Common myeloid progenitor, CD34-positive (primary cell): ENCODE measurements around the gene LGALS7.
A peak's percentile ranks its signal among the peaks of the same experiment; 100 is the strongest.
"Not testable (repeated sequence)": the region's sequence is repeated elsewhere in the genome, so short reads cannot be mapped to it uniquely, and the experiment has no call there.

Experiments
- CTCF ChIA-PET: fragments of 350-600 bp; sonication (Branson Sonifier 250); formaldehyde crosslinking; loops from one replicate; lab custom pipeline; 2021; ENCODE audit warnings: antibody characterized with exemption; lab: Charles Lee
- POLR2A ChIA-PET: fragments of 350-600 bp; sonication (Branson Sonifier 250); formaldehyde crosslinking; loops from one replicate; lab custom pipeline; 2021; ENCODE audit warnings: antibody characterized with exemption; lab: Charles Lee
- DNase-seq, 3 donors: peaks; one replicate each; pipeline versions ENCODE4 v3.0.0 to v3.0.0-alpha.2; 2013
- H3K27ac ChIP-seq, 2 experiments: 1 replicate in 1 of 2; 2 replicates in 1 of 2; pipeline ENCODE4 v1.7.0; 2013; ENCODE audit warnings: inconsistent platforms in 2 of 2, low read length in 2 of 2, mild to moderate bottlenecking in 2 of 2, low read depth in 1 of 2, moderate library complexity in 1 of 2; ENCODE audit not compliant: severe bottlenecking in 2 of 2, insufficient read depth in 1 of 2, poor library complexity in 1 of 2
- H3K27me3 ChIP-seq, 5 experiments: replicated peaks in 2 of 5; 1 replicate in 3 of 5; 2 replicates in 2 of 5; pipeline versions ENCODE4 v1.6.1 to v1.7.0; 2013; ENCODE audit warnings: low read length in 4 of 5, mild to moderate bottlenecking in 2 of 5, moderate library complexity in 2 of 5, inconsistent platforms in 1 of 5; ENCODE audit not compliant: insufficient read depth in 5 of 5, control insufficient read depth in 4 of 5
- H3K36me3 ChIP-seq, 4 experiments: 1 replicate in 2 of 4; 2 replicates in 2 of 4; pipeline versions ENCODE4 v1.6.1 to v1.7.0; 2013; ENCODE audit warnings: low read length in 3 of 4, control low read depth in 1 of 4, mild to moderate bottlenecking in 1 of 4; ENCODE audit not compliant: control insufficient read depth in 4 of 4, insufficient read depth in 4 of 4
- H3K4me1 ChIP-seq, 4 experiments: 1 replicate in 3 of 4; 2 replicates in 1 of 4; pipeline versions ENCODE4 v1.6.1 to v1.7.1; 2013; ENCODE audit warnings: low read length in 3 of 4, mild to moderate bottlenecking in 3 of 4, control low read depth in 1 of 4, inconsistent platforms in 1 of 4, moderate library complexity in 1 of 4; ENCODE audit not compliant: control insufficient read depth in 4 of 4, insufficient read depth in 4 of 4; ENCODE audit errors: control extremely low read depth in 1 of 4
- H3K4me3 ChIP-seq, 7 experiments: 1 replicate in 4 of 7; 2 replicates in 3 of 7; pipeline versions ENCODE4 v1.5.1 to v1.7.0; 2013; ENCODE audit warnings: mild to moderate bottlenecking in 7 of 7, low read length in 6 of 7, moderate library complexity in 6 of 7, inconsistent platforms in 2 of 7, low read depth in 2 of 7, control low read depth in 1 of 7; ENCODE audit not compliant: insufficient read depth in 4 of 7, control insufficient read depth in 1 of 7; ENCODE audit errors: extremely low read depth in 1 of 7
- H3K9me3 ChIP-seq, 5 experiments: 1 replicate in 4 of 5; 2 replicates in 1 of 5; pipeline versions ENCODE4 v1.6.1 to v1.7.1; 2013; ENCODE audit warnings: low read length in 4 of 5, mild to moderate bottlenecking in 2 of 5, inconsistent platforms in 1 of 5, low read depth in 1 of 5, moderate library complexity in 1 of 5; ENCODE audit not compliant: control insufficient read depth in 4 of 5, insufficient read depth in 2 of 5; ENCODE audit errors: control extremely low read depth in 1 of 5
- WGBS: methylation state at CpG from one replicate; pipeline ENCODE4 v1.1.5; 2013; ENCODE audit not compliant: insufficient coverage; 5-methylcytosine and 5-hydroxymethylcytosine counted together

The LGALS7 gene

DNA sequence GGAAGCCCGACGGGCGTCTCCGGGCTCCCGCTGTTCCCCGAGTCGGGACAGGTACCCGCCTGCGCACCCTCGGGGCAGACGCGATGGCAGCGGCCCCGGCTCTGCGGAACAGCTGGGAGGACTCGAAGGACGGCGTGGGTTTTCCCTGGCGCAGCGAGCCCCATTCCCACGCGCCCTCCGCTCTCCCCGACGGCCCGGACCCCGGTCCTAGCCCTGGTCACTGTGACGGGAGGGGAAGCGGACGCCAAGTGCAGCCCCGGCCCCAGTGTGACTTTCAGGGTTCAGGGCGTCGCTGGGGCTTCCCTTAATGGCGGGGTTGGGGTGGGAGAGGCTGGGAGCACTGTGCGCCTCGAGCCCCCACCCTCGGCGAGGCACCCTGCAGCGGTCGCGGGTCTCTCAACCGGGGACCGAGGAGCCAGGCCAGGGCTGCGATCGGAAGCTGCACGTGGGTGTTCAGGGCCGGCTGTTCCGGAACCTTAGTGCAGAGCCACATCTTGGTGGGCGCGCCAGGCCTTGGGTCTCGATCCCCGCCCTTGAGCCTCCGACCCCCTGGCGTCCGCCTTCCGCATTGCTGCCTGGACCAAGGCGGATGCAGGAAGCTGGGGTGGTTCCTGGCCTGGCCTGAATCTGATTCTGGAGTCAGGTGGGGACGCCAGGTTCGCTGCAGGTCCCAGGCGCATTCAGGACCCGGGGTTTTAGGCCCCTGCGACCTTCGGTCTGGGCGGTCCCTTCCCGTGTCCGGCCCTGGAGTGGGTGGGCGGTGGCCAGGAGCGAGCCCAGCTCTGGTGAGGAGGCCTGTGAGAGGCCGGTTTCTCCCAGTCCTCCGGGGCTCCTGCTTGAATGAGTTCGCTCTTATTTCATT lies 19.2 kb upstream of the LGALS7 start:
- ChIA-PET POLR2A (interaction anchor here (0.8 kb wide), 1 partner anchor 39 kb away, joined by 3 read pairs; the partner anchor contains the start of gene ECH1), CTCF (interaction anchor here (0.6 to 1.6 kb wide), 6 partner anchors 14 to 152 kb away, joined by 3 to 5 read pairs (median 3); partner anchors contain the start of gene LGALS7)
- Histone ChIP-seq H3K9me3 (no peaks in the 10 kb centered on the region), H3K4me1 (peaks cover 0 to 12% (median 4%) of the 10 kb centered on the region in 4 experiments), H3K27ac (no peak overlapping the region), H3K27me3 (peaks cover 0 to 7% (median 0%) of the 10 kb centered on the region in 5 experiments), H3K4me3 (peak overlapping the region in 6 of 7 experiments; percentile 19 to 76 (median 51)), H3K36me3 (no peaks in the 10 kb centered on the region)
- peak; percentile 67 to 88 (median 83) for DNase-seq
- 2% methylated on average over 28 of the region's 71 CpGs for WGBS

DNA sequence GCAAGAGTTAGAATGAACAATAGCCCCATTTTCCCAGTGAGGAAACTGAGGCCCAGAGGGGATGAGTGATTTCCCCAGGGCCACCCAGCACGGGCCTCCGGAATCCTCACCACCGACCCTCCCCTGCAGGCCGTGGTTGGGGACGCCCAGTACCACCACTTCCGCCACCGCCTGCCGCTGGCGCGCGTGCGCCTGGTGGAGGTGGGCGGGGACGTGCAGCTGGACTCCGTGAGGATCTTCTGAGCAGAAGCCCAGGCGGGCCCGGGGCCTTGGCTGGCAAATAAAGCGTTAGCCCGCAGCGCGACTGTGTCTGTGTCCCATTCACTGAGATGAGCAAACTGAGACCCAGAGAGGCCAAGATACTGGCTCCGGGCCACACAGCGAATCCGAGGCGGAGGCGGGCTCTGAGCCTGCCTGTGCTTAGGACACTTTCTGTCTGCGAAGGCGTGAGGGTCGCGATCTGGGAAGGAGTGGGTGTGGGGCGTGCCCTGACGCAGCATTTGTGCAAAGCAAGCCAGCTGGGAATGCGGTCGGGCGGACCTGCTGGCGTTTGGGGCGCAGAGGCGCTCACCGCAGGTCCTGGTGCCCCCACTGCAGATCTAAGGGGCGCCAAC lies 18.2 kb upstream of the LGALS7 start:
- CTCF ChIA-PET, result interaction anchor here (1.6 kb wide), 1 partner anchor 17 kb away, joined by 5 read pairs; the partner anchor contains the start of gene LGALS7
- H3K4me3 ChIP-seq, H3K9me3 ChIP-seq, POLR2A ChIA-PET, H3K27ac ChIP-seq, DNase-seq, H3K36me3 ChIP-seq, H3K27me3 ChIP-seq: not testable (repeated sequence)
- peaks cover 0 to 12% (median 4%) of the 10 kb centered on the region in 4 experiments for H3K4me1 ChIP-seq
- no CpG with 5 or more reads among the region's 40 CpGs for WGBS

DNA sequence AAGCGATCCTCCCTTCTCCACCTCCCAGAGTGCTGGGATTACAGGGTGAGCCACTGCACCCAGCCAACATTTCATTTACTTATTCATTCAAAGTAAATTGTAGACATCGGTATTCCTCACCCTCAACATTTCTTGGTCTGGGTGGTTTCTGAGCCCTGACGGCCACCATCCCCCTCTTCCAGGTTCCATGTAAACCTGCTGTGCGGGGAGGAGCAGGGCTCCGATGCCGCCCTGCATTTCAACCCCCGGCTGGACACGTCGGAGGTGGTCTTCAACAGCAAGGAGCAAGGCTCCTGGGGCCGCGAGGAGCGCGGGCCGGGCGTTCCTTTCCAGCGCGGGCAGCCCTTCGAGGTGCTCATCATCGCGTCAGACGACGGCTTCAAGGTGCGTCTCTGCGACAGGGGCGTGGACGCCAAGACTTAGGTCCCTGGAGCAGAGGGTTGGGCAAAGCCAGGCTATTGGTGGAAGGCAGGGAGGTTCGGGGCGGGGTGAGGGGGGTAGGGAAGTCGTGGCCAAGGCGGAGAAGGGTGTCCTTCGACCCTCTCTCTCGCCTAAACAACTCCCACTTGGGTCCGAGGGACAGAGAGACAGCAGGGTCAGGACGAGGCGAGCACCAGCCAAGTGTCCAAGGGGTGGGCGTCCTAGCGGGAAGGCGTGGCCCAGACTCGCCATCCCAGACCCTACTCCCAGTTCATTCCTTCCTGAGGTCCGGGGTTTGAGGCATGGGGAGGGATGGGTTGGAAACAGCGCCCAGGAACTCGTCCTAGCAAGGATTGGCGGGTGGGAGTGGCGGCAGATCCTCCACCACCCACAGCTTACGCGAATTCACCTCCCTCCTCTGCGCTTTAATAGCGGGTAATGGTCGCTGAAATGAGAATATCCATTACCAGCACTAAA lies 17.4 kb upstream of the LGALS7 start:
- H3K27me3 ChIP-seq, POLR2A ChIA-PET, H3K27ac ChIP-seq, H3K4me3 ChIP-seq, CTCF ChIA-PET, H3K36me3 ChIP-seq, H3K9me3 ChIP-seq, DNase-seq: not testable (repeated sequence)
- H3K4me1 ChIP-seq, result peaks cover 0 to 12% (median 4%) of the 10 kb centered on the region in 4 experiments
- WGBS, result 100% methylated on average over 1 of the region's 49 CpGs

DNA sequence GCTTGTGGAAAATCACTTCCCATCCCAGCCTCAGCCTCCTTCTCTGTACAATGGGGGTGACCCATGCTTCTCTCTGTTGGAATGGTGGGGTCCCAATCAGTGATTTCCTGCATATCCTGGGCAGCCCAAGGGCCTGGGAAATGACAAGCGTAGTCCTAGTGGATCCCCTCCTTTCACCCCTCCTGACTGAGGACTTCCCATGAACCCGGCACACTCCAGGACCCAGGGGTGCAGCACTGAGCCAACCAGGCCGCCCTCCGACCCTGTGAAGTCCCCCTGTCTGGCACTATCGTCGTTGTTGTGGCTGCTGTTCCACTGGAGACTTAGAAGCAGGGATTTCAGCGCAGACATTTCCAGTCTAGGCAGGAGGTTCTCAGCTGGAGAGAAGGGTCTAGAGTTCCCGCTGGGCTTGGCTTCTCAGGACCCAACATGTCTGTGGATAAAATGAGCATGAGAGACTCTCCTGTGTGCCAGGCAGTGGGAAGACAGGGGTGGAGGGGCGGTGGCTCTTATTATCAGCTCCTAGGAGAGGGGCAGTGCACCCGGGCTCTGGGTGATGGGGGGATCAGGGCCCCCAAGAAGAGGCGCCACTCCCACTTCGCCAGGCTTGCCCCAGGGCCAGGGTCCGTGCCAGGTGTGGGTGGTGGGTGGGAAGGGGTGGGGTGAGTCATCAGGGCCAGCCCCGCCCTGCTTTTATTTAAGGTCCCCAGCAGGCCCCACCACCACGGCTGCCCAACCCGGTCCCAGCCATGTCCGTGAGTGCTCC lies 15.3 kb upstream of the LGALS7 start, which contains the start of gene LGALS7B:
LGALS7B (plus strand) TSS at position 723 of the 766 bp plus-strand sequence; CDS start at position 750, 27 bp downstream.
- Histone ChIP-seq H3K27me3 (peaks cover 0 to 7% (median 0%) of the 10 kb centered on the region in 5 experiments), H3K9me3 (no peaks in the 10 kb centered on the region), H3K27ac (no peak within 1 kb of the TSS), H3K4me3 (no peak within 1 kb of the TSS), H3K4me1 (peaks cover 0 to 12% (median 4%) of the 10 kb centered on the region in 4 experiments), H3K36me3 (no peaks in the 10 kb centered on the region)
- DNase-seq, result no peak
- CTCF ChIA-PET, result no interaction called here
- 94% methylated on average over 6 of the region's 17 CpGs for WGBS
- POLR2A ChIA-PET, result no interaction called here

DNA sequence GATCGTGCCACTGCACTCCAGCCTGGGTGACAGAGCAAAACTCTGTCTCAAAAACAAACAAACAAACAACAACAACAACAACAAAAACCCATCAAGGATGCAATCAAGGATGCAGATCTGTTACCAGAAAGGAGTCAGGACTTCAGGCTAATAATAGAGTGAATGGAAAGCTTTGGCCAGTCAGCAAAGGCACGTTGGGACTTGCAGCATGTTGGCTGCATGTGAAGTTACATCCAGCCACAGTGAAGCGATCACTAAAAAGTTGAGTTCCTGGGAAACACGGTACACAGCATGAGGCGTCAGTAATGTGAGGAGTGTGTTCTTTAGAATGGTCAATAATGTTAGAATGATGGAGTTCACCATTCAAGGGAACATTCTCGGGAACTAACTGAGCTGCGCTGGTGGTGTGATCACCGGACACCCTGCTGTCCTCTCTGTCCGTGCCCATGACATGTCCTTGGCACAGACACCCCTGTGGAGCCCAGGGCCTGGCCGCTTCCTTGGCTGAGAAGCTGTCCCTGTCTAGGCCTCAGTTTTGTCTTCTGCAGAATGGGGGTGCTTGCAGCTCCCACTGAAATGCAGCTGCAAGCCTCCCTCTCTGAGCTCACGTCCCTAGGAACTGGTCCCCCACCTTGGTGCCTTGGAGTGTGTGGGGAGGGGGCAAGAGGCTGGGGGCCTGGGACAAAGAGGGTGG lies 13.4 kb upstream of the LGALS7 start:
- H3K27ac ChIP-seq, result no peak overlapping the region
- WGBS, result 98% methylated on average over 9 of the region's 11 CpGs
- no peaks in the 10 kb centered on the region for H3K27me3 ChIP-seq
- no peak for DNase-seq
- POLR2A ChIA-PET, result interaction anchor here (1.0 kb wide), 1 partner anchor 46 kb away, joined by 3 read pairs; no protein-coding TSS in a partner anchor
- CTCF ChIA-PET, result interaction anchor here (0.6 kb wide), 1 partner anchor 152 kb away, joined by 3 read pairs; no protein-coding TSS in a partner anchor
- H3K36me3 ChIP-seq, result no peaks in the 10 kb centered on the region
- no peaks in the 10 kb centered on the region for H3K4me1 ChIP-seq
- H3K4me3 ChIP-seq, result no peak overlapping the region
- no peaks in the 10 kb centered on the region for H3K9me3 ChIP-seq

DNA sequence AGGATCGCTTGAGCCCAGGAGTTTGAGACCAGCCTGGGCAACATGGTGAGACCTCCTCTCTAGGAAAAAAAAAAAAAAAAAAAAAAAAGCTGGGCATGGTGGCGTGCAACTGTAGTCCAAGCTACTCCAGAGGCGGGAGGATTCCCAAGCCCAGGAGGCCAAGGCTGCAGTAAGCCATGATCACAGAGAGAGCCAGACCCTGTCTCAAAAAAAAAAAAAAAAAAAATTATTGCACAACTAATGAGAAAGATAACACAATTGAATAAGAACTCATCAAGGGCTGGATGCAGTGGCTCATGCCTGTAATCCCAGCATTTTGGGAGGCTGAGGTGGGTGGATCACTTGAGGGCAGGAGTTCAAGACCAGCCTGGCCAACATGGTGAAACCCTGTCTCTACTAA lies 12.7 kb upstream of the LGALS7 start:
- POLR2A ChIA-PET, result not testable (repeated sequence)
- CTCF ChIA-PET, result interaction anchor here (0.6 kb wide), 1 partner anchor 153 kb away, joined by 3 read pairs; no protein-coding TSS in a partner anchor
- WGBS, result 86% methylated on average over 1 of the region's 3 CpGs

More for the DNA sequence above, 12.7 kb upstream of the LGALS7 start:
- not testable (repeated sequence) for H3K27me3 ChIP-seq, H3K27ac ChIP-seq, H3K36me3 ChIP-seq, H3K9me3 ChIP-seq, DNase-seq, H3K4me3 ChIP-seq, H3K4me1 ChIP-seq
